ENCODE results near the gene GHDC.
A peak's percentile ranks its signal among the peaks of the same experiment; 100 is the strongest.
"Not testable (repeated sequence)": the region's sequence is repeated elsewhere in the genome, so short reads cannot be mapped to it uniquely, and the experiment has no call there.

The GHDC gene

DNA sequence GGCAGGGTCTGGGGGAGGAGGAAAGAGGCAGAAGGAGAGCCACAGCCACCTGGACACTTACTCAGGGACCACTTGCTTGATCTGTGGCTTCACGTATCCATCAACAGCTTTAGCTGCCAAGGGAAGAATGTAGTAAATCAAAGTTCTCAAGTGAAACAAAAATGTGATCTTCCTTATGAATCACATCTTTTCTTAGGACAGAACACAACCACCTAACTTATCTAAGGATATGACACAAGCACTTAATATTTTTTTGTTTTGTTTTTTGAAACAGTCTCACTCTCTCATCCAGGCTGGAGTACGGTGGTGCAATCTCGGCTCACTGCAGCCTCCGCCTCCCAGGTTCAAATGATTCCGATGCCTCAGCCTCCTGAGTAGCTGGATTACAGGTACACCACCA lies 8.4 kb upstream of the GHDC start:
- no peak for DNase-seq

DNA sequence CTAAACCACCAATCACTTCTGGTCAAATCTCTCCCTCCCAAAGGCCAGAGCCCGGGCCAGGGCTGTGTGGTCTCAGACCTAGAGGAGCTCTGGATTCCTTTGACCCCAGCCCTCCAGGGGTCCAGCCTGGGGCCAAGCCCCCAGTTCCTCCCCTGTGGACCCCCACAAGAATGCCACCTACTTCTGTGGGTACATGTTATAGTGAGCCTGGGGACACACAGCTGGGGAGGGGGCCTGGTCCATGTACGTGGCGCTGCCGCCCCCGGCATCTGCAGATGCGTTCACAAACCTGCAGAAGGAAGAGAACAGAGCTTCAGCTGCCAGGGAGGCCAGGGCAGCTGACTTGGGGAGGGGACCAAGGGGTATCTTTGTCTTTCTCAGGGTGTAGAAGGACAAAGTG lies 7.9 kb upstream of the GHDC start:
- no peak for DNase-seq

DNA sequence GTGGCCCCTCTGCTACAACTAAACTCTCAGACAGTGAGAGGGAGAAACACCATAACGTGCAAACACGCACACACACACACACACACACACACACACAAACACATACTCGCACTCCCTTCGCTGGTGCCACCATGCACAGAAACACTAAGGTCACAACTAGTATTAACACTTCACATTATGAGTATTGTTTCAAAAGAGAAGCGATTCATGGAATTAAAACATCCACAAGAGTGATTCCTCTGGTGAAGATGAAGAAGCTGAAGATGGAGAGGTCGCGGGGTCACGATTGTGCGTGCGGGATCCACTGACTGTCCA lies 7.1 kb upstream of the GHDC start:
- no peak for DNase-seq

DNA sequence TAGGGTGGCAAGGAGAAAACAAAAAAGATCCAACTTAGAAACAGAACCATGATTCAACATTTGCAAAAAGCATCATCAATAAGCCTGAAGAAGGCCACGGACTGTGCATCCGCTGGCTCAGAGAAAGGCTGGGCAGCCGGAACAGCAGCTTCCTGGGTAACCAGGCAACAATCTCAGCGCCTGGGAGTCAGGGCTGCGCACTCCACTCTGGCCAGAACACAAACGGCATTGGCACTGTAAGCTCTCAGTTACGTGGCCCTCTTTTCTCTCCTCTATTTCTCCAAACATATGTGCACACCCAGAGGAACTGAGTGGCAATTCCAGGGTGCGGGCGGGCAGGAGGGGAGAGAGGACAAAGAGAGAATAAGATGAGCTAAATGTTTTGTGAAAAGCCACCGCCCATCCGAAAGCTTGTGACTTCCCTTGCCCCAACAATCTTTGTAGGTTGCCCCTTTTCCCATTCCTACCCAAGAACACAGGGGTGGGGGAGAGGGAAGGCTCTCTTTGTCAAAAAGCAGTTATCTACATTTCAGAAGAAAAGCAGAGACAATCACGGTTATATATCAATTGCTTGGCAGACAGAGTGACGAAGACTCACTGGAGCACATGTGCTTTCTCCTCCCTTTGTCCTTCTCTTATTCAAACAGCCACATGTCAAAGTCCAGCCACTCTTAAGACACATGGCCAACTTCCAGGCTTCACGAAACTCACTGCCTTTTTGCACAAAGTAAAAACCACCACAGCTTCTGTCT lies 6.6 kb upstream of the GHDC start:
- no peak for DNase-seq

DNA sequence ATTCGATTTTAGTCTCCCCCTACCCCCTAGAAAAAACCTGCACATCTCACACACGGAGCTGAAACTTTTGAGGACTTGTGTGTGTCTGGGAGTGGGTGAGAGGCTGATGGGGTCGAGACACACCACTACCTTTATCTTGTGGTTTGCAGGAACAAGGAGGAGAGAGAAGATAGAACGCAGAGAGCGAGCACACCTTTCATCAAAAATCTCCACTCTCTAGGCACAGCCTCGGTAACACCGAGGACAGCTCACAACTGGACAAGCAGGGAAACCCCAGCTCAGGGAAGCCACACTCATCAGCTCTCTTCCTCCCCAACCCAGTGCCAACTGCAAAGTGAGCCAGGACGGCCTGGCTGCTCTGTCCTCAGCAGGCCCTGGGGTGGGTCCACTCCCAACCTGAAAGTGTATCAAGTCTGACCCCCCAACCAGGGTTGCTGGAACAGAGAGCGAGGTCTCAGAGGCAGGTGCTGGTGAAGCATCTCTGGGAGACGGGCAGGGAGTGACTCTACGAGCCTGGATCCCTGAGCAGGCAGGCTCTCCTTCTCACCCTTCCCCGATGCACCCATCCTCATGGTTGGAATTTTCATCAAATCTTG lies 5.2 kb upstream of the GHDC start:
- DNase-seq, result no peak

DNA sequence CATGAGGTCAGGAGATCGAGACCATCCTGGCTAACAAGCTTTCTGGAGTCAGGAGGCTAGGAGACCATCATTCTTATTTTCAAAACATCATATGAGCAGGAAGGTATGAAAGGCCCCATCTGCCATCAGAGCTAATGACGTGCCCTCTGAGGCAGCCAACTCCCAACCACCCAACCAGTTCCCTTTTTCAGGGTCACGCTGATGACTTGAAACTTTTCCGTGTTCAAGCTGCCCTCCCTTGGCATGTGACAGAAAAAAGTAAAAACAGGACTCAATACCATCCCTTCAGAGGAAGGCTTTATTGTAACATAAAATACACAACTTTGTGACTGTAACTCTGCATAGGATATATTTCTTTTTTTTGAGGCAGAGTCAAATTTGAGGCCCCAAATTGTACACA lies 4.6 kb upstream of the GHDC start:
- DNase-seq, result no peak

DNA sequence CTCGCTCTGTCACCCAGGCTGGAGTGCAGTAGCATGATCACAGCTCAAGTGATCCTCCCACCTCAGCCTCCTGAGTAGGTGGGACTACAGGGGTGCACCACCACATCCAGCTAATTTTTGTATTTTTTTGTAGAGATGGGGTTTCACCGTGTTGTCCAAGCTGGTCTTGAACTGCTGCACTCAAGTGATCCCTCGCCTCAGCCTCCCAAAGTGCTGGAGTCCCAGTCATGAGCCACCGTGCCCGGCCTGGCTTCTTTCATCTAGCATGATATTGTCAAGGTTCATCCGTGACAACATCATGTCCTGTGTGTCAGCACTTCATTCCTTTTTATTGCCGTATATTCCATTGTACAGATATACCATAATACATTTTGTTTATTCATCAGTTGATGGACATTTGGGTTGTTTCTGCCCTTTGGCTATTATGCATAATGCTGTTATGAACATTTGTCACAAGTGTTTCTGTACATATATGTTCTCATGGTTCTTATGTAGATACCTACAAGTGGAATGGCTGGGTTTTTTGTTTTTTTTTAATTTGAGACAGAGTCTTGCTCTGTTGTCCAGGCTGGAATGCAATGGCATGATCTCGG lies 3.4 kb upstream of the GHDC start:
- no peak for DNase-seq

DNA sequence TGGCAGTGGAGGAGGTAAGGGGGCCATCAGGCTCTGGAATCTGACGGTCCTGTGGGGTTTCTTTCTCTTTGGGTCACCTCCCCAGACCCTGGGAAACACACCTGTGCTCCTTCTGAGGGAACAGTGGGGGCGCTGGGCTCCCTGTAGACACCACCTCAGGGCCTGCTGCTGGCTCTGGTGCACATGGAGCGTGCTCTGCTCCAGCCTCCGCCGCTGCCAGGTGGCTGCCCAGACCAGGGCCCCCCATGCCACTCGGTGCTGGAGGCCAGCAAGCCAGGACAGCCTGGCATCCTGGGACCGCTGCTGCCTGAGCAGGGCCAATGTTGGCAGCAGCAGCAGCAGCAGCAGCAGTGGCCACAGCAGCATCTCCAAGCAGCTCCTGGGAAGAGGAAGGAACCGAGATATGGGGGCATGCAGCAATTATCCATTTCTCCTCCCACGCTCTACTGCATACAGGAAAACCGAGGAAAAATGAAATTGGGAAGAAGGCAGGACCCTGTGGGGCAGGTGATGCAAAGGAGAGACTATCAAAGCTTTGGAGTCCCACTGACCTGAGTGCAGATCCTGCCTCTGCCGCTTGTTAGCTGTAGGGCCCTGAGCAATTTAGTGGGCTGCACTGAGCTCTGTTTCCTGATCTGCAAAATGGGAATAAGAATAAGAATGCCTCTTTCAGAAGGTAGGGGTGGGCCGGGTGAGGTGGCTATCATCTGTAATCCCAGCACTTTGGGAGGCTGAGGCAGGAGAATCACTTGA lies 902 bp downstream of the GHDC start:
- no peak for DNase-seq

DNA sequence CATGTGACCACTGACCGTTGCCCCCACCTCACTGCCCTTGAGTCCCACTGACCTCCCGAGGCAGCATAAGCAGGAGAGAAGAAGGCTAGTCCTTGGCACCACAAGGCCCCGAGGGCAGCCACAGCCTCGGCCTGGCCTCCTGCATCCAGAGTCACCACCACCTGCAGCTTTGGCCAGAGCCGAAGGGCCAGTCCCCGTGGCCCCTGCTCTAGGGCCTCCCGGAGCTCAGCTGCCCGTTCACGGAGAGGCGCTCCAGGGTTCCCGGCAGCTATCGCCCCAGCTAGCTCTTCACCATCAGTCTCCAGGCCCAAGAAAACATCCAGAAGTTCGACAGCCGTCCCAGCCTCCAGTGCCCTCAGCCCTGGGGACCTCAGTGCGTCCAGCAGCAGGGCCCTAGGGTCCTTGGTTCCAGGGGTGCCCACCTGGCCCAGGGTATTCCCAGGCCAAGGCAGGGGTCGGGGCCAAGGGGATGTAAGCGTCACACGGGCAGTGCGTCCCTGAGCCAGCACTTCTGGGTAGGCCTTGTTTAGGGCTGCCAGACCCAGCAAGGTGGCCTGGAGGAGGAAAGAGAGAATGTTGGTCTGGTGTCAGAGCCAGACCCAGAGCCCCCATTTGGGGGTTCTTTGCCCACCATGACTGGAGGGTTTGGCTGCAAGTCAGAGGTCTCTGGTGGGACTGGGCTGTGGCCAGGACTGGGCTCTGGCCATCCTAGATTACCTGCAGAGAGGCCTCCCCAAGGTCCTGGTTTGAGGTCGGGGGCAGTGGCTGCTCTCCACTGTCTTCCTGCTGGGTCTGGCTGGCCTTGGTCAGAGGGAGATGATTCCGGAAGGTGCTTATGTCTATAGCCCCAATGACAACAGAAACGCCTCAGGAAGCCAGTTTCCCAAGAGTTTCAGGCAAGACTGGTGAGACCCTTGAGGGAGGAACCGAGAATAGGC lies 1.8 kb downstream of the GHDC start:
- DNase-seq, result no peak

DNA sequence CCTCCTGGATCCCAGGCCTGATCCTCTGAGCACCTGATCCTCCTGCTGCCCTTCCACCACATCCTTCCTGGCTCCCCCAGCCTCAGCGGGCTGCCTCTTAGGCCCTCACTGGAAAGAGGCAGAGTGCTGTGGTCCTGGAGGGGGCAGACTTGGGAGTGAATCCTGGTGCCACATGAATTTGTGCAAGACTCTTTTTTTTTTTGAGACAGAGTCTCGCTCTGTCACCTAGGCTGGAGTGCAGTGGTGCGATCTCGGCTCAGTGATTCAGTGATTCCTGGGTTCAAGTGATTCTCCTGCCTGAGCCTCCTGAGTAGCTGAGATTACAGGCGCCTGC lies 3.1 kb downstream of the GHDC start:
- DNase-seq, result peak in 1 of 2 experiments; percentile 17

DNA sequence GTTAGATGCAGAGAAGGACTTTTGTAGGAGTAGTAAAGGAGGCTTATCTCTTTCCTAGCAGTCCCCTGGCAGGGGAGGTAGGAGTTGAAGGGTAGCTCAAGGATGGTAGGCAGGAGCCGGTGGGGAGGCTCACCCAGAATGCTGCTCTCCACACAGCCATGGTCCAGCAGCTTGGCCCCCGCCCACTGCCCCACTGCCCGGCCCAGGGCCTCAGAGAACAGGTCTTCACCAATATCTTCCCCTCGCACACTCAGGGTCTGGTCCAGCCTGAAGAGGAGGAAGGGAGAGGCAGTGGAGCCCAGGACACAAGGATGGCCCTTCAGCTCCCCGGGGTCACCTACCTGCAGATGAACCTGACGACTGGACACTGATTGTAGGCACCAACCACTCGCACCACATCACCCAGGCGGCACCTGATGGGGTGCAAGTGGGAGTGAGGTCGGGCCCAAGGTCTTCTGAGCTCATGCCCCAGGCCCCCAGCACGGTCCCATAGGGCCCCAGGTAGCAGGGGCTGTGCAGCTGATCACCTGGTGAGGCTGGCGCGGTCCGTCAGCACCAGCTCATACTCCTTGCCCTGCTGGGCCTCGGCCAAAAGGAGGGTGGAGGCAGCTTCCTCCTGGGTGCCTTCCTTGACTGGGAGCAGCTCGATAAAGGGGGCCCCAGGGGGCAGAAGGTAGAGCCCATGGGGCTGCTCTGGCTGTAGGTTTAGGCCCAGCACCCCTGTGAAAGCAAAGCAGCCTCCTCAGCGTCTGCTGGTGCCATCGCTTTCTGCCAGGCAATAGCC lies 3.6 kb downstream of the GHDC start:
- no peak for DNase-seq

DNA sequence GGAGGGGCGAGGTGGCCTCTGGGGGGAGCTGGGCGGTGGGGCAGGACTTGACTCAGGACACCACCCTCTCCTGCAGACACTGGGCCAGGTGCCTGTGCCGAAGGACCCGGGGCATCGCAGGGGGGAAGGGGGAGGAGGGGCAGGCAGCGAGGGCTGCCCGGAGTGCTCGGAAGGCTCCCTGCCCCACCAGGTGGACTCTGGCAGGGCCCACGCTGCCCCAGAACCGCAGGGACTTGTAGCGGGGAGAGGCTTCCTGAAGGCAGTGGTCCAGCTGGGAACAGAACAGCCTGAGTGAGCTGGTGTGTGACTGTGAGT lies 4.7 kb downstream of the GHDC start:
- no peak for DNase-seq

DNA sequence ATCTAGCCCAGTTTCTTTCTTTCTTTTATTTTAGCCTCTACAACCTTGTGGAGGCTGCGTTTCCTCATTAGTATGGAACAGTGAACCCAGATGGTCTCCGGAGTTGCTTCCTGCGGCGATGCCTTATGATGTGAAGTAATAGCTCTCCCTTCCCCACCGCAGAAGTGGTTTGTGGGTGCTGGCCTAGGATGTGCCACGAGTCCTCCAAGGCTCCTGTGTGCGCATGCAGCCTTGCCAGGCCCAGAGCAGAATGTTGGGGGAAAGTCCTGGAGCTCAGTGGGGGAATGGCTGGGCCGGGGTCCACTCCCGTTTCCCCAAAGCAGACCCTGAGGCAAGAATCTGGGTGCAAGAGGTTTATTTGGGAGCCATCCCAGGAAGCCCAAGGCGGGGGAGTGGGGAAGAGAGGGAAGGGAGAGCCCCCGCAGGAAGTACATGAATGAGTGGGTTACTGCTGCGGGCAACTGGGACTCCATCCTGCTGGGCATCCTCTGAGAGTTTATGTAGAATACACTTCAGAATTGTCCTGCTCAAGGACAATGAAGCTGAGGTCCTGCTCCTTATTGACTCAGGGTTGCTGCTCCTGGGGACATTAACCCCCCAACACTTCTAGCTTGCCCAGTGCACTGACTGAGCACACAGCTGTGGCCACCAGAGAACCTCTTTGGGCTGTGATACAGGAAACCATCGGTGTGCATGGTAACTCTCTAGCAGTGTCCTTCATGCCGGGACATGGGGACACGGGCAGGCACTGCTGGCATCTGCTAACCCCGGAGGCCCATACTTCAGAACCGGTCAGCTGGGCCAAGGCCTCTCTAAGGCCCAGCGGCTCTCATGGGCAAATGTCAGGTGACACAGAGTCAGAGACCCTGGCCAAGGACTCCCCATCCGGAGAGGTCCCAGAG lies 5.3 kb downstream of the GHDC start:
- no peak for DNase-seq

DNA sequence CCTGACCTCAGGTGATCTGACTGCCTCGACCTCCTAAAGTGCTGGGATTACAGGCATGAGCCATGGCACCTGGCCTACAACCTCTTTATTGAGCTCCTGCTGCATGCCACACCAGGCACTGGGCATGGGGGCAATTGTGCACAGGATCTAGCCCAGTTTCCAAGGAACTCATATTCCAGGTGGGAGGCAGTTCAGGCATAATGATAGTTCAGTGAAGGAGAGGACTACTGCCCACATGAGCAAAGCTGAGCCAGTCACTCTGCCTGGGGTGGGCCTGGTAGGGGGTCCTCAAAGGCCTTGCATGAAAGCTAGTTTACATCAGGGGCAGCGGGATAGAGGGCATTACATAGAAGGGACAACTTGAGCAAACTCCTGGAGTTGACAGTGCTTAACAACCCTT lies 6.5 kb downstream of the GHDC start:
- no peak for DNase-seq

DNA sequence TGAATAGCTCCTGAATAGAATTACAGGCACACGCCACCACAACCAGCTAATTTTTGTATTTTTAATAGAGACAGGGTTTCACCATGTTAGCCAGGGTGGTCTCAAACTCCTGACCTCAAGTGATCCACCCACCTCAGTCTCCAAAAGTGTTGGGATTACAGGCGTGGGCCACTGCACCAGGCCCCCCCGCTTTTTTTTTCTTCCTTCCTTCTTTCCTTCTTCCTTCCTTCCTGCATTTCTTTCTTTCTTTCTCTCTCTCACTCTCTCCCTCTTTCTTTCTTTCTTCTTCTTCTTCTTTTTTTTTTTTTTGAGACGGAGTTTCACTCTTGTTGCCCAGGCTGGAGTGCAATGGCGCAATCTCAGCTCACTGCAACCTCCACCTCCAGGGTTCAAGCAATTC lies 8.1 kb downstream of the GHDC start:
- not testable (repeated sequence) for DNase-seq

DNA sequence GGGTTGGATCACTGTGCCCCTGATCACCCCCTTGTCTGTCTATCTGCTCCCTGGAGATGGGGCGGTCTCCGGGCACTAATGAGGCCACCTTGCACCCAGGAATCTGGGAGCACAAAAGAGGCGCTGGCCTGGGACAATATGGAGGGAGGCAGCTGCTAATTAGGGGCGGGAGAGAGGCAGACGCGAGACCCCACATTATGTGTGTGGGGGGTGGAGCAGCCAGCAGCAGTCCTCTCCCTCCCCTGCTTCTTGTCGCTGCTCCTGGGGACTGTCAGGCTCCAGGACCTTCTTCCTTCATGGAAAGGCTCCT lies 8.7 kb downstream of the GHDC start:
- DNase-seq, result no peak

DNA sequence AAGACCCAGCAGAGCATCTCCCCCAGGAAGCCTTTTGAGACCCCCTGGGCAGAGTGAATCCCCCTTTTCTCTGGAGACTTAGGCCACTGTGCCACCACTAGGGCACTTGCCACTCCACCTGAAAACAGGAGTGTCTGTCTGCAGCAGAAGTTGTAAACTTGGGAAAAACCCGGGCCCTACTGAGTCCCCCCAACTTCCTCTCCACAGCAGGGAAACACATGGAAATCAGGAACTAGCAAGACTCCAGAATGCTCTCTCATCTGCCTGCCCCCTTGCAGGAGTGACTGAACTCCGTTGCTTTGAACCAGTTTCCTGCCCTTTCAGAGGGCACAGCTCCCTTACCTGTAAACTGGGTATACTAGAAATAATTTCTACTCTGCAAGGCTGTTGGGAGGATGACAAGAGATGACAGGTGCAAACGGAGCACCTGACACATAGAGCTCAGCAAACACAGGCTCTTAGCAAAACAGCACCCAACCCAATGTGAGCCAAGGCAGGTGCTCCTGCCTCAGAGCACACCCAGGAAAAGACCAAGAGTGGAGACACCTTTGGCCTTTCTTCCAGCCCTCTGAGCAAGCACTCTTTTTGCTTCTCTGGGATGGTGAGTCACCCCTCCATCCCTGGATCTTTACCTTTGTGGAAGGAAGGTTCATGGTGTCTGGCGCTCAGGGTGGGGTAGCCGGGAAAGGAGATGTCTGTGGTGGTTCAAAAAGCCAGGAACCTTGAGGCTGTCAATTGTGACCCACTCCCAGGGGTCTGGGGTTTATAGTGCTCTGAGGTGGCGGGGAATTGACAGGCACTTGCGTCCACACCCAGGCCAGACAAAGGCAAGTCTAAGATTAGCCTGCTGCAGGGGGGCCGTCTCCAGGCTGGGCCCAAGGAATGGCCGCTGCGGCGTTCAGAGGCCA lies 9.3 kb downstream of the GHDC start, which contains the start of gene HCRT:
HCRT (minus strand) TSS at position 740 of the 908 bp plus-strand sequence; CDS start at position 653, 87 bp downstream.
- no peak for DNase-seq

DNA sequence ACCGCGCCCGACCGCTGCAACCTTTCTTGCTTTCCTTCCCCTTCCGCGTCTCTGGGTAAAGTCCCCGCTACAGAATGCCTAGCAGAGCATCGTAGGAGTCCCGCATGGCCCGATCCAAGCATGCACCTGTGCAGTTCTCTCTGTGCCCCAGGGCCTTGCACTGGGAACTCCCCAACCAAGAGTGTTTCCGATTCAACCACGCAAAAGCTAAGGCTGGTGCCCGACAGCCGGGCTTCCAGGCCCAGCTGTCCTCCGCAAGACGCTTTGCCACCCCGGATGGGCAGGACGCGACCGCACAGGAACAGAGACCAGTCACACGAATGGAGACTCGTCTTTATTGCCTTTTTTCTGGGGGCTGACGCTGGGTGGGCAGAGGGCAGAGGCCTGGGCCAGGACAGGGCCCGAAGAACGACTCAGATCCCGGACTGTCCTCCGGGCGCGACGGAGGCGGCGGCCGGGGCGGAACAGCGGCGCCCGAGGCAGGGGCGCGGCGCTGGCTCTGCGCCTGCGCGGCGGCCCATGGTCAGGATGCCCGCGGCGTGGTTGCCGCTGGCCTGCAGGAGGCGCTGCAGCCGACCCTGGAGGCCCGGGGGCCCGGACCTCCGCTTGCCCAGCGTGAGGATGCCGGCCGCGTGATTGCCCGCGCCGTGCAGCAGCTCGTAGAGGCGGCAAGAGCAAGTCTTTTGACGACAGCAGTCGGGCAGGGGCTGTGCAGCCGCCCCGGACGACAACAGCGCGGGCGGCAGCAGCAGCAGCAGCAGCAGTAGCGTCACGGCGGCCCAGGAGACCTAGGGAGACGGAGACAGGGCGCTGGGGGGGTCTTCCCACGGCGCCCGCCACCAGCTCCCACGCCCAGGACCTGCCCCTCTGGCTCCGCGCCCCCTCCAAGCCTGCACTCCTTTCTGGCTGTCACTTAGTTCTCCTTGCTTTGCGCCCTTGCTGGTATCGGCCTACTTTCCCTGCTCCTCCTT lies 10.3 kb downstream of the GHDC start:
- DNase-seq, result peak; percentile 63 to 87
